Epithelial cell of proximal tubule (primary cell): ENCODE results near the gene BICRA. TPM values are rescaled to one million over a fixed set of nuclear protein-coding genes. Genes with fewer than 3 reads are reported as not detected.
A peak's percentile ranks its signal among the peaks of the same experiment; 100 is the strongest.
"Not testable (repeated sequence)": the region's sequence is repeated elsewhere in the genome, so short reads cannot be mapped to it uniquely, and the experiment has no call there.

Source experiments
- DNase-seq: peaks from one replicate; pipeline ENCODE4 v3.0.0-alpha.2; 2011; ENCODE audit warnings: low read depth
- H3K4me3 ChIP-seq: 2 replicates; pipeline ENCODE4 v1.5.1; 2011; ENCODE audit warnings: low read depth, mild to moderate bottlenecking, low read length
- total RNA-seq: library from RNA; depleted of rRNA; stranded (reverse); fragments of >200 nt; gene quantifications from 2 replicates; pipeline ENCODE4 v1.2.3, GENCODE V29; 2015
- TF ChIP-seq, protein P1 (sequence below): conservative IDR thresholded peaks from 2 replicates; pipeline ENCODE4 v1.5.1; 2012; ENCODE audit warnings: low read depth, mild to moderate bottlenecking, low read length

The BICRA gene
- total RNA-seq, 1 donor from 2014 or later = 2.1 TPM

DNA sequence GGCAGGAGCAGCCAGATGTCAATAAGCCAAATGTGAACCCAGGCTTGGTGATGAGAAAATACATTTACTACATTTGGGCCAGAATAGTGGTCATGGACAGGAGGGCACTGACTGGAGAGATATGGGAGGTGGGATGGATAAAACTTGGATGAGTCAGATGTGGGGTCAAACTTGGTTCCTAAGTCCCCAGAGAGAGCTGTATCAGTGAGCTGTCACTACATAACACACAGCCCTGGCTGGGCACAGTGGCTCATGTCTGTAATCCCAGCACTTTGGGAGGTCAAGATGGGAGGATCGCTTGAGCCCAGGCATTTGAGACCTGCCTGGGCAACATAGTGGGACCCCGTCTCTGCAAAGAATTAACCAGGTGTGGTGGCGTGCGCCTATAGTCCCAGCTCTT, 52.7 kb downstream of the BICRA start:
- no peak for DNase-seq
- TF ChIP-seq, protein P1, sequence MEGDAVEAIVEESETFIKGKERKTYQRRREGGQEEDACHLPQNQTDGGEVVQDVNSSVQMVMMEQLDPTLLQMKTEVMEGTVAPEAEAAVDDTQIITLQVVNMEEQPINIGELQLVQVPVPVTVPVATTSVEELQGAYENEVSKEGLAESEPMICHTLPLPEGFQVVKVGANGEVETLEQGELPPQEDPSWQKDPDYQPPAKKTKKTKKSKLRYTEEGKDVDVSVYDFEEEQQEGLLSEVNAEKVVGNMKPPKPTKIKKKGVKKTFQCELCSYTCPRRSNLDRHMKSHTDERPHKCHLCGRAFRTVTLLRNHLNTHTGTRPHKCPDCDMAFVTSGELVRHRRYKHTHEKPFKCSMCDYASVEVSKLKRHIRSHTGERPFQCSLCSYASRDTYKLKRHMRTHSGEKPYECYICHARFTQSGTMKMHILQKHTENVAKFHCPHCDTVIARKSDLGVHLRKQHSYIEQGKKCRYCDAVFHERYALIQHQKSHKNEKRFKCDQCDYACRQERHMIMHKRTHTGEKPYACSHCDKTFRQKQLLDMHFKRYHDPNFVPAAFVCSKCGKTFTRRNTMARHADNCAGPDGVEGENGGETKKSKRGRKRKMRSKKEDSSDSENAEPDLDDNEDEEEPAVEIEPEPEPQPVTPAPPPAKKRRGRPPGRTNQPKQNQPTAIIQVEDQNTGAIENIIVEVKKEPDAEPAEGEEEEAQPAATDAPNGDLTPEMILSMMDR = no peak
- H3K4me3 ChIP-seq = no peak overlapping the region

DNA sequence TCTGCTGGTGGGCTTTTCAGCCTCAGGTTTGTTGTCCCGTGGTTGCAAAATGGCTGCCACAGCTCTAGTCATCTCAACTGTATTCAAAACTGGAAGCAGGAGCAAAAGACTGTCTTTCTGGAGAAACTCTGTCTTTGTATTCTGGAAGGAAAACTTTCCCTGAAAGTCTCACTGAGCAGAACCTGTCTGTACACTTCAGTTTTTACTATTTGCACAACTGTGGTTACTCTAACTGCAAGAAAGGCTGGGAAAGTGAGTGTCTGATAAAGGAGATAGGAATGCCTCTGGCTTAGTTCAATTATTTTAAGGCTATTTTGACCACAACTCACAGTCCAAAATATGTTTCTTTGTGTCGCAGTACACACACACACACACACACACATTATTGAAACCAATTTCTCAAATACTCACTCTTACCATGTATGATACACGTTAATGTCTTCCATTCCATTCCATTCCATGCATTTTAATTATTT, 54.5 kb downstream of the BICRA start:
- no peak overlapping the region for H3K4me3 ChIP-seq
- peak; percentile 48 for DNase-seq
- TF ChIP-seq, protein P1 = no peak

DNA sequence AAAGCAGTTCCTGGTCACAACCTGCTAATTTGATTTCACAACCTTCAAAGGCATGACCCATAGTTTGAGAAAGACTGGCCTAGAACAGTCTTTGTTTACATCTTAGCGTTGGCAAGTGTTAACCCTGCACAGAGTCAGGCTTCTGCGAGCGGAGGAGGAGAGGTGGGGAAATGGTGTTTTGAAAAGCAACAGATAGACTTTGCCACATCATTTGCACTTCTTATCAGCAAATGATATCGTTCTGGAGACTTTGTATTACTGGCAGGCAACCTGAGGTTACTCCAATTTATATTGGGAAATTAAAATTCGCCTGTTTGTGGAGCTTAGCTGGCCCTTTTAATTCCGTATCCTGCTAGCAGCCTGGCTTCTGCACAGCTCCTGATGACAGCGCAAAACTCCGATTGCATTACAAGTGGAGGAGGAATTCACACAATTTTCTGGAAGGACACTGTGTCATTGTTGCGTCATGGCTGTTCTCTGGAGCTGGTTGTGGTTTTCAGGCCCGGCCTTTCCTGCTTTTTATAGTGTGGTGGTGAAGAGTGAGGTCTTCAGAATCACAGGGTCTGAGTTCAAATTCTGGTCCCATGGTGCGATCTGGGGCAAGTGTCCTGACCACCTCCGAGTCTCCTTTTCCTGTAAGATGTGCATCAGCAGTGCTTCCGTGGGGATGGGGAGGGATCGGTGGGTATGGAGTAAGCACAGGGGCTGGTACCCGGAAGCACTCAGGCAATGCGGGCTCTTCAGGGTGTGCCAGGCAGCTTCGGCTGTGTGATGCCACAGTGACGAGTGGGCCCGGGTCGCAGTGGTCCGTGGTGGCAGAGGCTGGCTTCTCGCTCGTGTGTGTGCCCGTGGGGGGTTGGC, 55.2 kb downstream of the BICRA start:
- no peak overlapping the region for H3K4me3 ChIP-seq
- peak; percentile 73 for DNase-seq
- TF ChIP-seq, protein P1 = no peak

DNA sequence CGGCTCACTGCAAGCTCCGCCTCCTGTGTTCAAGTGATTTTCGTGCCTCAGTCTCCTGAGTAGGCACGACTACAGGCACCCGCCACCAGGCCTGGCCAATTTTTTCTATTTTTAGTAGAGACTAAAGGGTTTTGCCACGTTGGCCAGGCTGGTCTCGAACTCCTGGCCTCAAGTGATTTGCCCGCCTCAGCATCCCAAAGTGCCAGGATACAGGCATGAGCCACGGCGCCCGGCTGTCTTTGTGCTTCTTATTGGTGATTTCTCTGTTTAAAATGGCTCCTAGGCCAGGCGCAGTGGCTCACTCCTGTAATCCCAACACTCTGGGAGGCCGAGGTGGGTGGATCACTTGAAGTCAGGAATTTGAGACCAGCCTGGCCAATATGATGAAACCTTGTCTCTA, 59.6 kb downstream of the BICRA start:
- not testable (repeated sequence) for H3K4me3 ChIP-seq, DNase-seq

DNA sequence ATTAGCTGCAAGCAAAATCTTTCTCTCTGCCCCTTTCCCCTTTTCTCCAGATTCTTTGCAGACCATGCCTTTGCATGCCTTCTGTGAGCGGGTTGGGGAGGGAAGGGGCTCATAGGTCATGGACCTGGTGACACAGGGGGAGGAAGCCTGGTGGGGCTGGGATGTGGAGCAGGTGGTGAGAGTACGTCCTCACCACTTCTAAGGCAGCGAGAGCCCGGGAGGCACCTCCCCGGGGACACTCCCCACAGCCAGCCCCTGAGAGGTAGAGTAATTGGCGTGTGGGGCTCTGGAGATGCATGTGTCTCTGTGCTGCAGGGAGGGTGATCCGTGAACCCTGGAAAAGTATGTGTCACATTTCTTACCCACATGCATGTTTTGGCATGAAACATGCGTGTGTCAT, 61.8 kb downstream of the BICRA start:
- H3K4me3 ChIP-seq = no peak overlapping the region
- no peak for DNase-seq
- TF ChIP-seq, protein P1 = no peak

DNA sequence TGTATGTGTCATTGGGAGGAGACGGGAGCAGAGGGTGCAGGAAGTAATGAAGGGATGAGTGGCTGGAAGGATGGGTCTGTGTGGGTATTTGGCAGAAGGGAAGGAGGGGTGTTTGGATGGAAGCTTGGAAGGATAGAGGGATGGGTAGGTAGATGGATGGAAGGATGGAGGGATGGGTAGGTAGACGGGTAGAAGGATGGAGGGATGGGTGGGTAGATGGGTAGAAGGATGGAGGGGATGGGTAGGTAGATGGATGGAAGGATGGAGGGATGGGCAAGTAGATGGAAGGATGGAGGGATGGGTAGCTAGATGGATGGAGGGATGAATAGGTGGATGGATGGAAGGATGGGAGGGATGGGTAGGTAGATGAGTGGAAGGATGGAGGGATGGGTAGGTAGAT, 62.6 kb downstream of the BICRA start:
- DNase-seq = no peak
- no peak overlapping the region for H3K4me3 ChIP-seq
- TF ChIP-seq, protein P1 = no peak

DNA sequence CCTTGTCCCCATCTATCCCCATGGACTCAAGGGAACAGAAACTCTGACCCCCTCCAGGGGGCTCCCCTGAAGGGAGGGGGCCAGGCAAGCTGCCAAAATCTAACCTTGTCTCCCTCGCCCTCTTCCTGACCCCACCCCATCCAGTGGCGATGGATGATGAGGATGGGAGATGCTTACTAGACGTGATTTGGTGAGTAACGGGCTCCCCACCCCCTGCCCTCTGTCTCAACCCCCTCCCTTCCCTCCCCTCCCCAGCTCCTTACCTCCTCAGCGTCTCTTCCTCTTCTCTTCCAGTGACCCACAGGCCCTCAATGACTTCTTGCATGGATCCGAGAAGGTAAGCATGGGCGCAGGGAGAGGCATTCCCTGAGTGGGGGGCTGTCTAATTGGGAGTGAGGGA, 64.5 kb downstream of the BICRA start:
- H3K4me3 ChIP-seq = no peak overlapping the region
- TF ChIP-seq, protein P1 = no peak
- no peak for DNase-seq
